Measurements from ENCODE around the gene JAML.
A peak's percentile ranks its signal among the peaks of the same experiment; 100 is the strongest.

The JAML gene

GRCh38 chr11:118247041-118247440 lies 22.2 kb upstream of the JAML start:
- no peak overlapping the region for H3K4me3 ChIP-seq (ENCODE audit: low read length)
- TF ChIP-seq ZNF274 (IDR thresholded peaks at IDR 0.05; ENCODE audit: low read depth, low read length), result no peak

DNA sequence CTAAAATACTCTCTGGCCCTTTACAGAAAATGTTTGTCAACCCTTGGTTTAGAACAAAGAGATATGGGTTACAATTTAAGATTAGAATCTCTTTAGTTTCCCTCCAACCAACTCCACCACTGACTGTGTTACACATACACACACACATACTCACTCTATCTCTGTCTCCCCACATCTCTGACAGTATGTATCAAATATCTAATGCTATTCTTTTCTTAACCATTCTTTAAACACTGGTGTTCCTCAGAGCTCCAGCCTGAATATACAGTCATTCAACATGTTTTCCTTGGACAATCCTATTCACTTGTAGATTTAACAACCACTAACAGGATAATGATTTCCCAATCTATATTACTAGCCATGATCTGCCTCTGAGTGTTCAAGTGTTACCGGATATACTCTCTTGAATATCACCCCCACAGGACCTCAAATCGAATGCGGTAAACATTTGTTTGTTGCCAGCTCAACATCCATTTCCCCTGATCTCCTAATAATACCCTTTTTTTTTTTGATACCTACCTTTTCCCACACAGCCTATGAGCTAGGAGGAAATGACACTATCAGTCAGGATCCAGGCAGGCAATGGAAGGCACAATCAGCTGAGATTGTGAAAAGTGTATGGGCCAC lies 21.2 kb upstream of the JAML start:
- no peak overlapping the region for H3K4me3 ChIP-seq (ENCODE audit: low read length)
- TF ChIP-seq ZNF274 (IDR thresholded peaks at IDR 0.05; ENCODE audit: low read depth, low read length), result no peak

DNA sequence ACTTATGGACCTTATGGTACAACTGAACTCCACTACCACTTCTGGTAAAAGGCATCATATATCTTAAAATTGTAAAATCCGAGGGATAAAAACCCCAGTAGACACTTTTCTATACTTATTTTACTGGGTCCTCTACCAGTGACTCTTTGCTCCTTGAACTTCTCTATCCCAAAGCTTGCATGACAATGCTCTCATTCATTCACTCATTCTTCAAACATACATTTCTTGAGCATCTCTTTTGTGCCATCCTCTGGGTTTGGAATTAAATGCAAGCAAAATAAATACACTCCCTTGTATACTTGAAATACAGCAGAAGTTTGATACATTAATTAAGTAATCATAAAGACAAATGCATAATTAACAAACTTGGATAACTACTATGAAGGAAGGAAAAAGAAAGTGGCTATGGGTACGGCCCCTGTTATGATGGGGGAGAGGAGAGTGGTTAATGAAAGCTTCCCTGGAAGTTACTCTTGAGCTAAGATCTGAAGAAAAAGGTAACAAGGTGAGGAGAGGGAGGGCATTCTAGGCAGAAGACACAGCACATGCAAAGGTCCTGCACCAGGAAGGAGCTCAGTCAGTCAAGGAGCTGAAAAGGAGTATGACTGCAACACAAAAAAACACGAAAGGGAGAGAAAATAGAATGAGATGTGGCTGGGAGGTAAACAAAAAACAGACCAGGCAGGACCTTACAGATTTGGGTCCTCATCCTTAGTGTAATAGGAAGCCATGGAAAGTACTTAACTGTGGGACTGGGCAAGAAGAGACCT lies 19.4 kb upstream of the JAML start:
- H3K4me3 ChIP-seq (ENCODE audit: low read length), result no peak overlapping the region
- no peak for TF ChIP-seq ZNF274 (IDR thresholded peaks at IDR 0.05; ENCODE audit: low read depth, low read length)

GRCh38 chr11:118243161-118243560 lies 18.4 kb upstream of the JAML start:
- no peak overlapping the region for H3K4me3 ChIP-seq (ENCODE audit: low read length)
- no peak for TF ChIP-seq ZNF274 (IDR thresholded peaks at IDR 0.05; ENCODE audit: low read depth, low read length)

GRCh38 chr11:118241764-118242098 lies 16.9 kb upstream of the JAML start:
- TF ChIP-seq ZNF274 (IDR thresholded peaks at IDR 0.05; ENCODE audit: low read depth, low read length), result no peak
- no peak overlapping the region; the same call in 1 of the 2 replicates for H3K4me3 ChIP-seq (ENCODE audit: low read length)

DNA sequence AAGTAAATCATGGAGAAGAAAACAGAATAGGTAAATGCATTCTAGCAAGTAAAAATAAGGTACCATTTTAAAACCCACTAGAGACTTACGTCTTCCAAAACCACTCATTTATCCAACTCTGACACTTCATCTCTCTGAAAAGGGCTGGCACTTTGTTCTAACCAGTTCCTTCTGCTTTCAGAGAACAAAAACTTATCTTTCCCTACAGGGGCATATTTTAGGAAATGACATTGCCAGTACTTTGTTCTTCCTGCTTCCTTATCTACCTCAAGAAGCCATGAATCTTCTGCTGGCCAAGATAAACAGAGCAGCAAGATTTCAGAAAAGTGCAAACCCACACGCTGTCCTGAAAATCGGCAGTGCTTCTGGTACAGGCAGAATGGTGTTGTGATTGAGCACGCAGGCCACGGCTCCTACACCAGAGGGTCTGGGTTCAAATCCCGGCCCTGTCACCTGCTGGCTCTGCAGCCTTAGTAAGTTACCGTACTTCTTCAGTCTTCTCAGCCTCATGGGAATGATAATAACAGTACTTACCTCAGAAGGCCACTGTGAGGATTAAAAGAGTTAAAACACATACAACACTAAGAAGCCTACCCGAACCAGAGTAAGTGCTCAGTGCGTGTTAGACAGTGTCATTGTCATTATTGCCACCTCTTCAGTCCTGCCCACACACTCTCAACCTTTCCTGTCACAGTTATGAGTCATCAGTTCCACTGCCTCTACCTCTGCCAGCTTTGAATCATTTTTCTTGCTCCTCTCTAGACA lies 16.4 kb upstream of the JAML start:
- peak overlapping the region; percentile 13; the same call in 1 of the 2 replicates for H3K4me3 ChIP-seq (ENCODE audit: low read length)
- no peak for TF ChIP-seq ZNF274 (IDR thresholded peaks at IDR 0.05; ENCODE audit: low read depth, low read length)

DNA sequence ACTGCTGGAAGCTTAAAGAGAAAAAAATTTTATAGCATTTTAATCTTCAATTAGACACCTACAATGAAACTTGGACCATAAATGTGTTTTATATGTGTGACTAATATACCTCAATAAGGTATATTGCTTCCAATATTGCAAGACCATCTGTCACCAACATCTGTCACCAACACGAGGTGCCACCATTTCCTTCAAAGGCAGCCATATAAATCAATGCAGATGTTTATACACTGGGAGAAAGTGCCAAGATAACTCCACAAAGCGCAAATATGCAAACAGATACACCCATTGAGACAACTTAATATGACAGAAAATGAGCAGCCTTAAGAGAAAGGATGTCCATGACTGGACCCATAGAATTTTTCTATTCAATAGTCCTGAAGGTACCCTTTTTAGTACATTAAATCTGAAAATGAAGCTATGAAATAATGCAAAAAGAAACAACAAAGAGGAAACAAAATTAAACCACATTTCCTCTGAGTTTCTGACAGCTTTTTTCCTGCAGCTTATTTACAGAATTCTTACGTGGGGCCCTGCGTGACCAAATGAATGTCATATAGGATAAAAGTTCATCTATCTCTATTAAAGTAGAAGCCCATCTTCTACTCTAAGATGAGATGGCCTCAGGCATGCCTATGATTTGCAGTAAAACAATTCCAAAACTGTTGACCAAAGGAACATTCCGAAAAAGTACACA lies 14.8 kb upstream of the JAML start:
- no peak overlapping the region for H3K4me3 ChIP-seq (ENCODE audit: low read length)
- no peak for TF ChIP-seq ZNF274 (IDR thresholded peaks at IDR 0.05; ENCODE audit: low read depth, low read length)

DNA sequence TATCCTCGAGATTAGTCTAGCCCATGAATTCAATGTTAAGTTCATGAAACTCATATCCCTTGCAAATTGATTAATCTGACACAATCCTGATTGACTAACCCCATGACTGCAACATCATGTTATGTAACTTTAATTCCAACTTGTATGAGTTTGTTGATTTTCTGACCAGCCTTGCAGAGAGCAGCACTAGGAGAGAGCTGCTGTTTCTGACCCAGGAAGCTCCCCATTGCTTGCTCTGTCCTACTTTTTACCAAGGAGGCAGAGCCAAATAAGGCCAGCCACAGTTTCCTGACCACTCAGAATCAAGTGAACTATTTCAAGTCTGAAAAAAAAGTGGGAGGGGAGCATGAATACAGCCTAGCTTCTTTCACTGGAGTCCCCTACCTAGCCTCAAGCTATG lies 14.1 kb upstream of the JAML start:
- TF ChIP-seq ZNF274 (IDR thresholded peaks at IDR 0.05; ENCODE audit: low read depth, low read length), result no peak
- H3K4me3 ChIP-seq (ENCODE audit: low read length), result no peak overlapping the region

- TF ChIP-seq ZNF274 (IDR thresholded peaks at IDR 0.05; ENCODE audit: low read depth, low read length), result no peak
- no peak overlapping the region for H3K4me3 ChIP-seq (ENCODE audit: low read length)
Measured at GRCh38 chr11:118238421-118238820, 13.6 kb upstream of the JAML start.

- no peak for TF ChIP-seq ZNF274 (IDR thresholded peaks at IDR 0.05; ENCODE audit: low read depth, low read length)
- H3K4me3 ChIP-seq (ENCODE audit: low read length), result no peak overlapping the region
Measured at GRCh38 chr11:118236170-118236569, 11.4 kb upstream of the JAML start.

GRCh38 chr11:118234833-118235232 lies 10.0 kb upstream of the JAML start:
- no peak for TF ChIP-seq ZNF274 (IDR thresholded peaks at IDR 0.05; ENCODE audit: low read depth, low read length)
- no peak overlapping the region for H3K4me3 ChIP-seq (ENCODE audit: low read length)

DNA sequence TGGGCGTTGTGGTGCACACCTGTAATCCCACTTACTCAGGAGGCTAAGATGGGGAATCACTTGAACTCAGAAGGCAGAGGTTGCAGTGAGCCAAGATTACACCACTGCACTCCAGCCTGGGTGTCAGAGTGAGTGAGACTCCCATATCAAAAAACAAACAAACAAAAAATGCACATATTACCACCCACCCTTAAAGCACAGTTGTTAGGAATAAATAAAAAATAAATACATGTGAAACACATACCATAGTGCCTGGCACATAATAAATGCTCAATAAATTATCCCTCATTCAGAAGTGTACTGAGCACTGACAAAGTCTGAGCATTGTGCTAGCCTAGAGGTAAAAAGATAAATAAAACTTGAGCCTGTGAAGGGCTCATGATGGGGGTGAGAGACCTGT lies 9.0 kb upstream of the JAML start:
- H3K4me3 ChIP-seq (ENCODE audit: low read length), result no peak overlapping the region
- TF ChIP-seq ZNF274 (IDR thresholded peaks at IDR 0.05; ENCODE audit: low read depth, low read length), result no peak

DNA sequence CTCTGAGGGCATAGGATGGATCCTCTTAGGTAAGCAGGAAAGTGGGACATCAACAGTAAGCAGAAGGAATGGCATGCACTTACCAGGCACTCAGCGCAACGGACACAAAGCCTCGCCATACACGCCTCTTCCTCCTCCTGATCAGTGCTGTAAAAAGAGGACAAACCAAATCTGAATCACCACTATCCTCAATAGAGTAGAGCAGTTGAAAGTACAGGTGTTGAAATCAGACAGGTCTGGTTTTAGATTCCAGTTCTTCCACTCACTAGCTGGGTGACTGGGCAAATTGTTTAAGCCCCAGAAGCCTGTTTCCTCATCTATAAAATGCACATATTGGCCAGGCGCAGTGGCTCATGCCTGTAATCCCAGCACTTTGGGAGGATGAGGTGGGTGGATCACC lies 8.6 kb upstream of the JAML start:
- TF ChIP-seq ZNF274 (IDR thresholded peaks at IDR 0.05; ENCODE audit: low read depth, low read length), result no peak
- no peak overlapping the region for H3K4me3 ChIP-seq (ENCODE audit: low read length)

- TF ChIP-seq ZNF274 (IDR thresholded peaks at IDR 0.05; ENCODE audit: low read depth, low read length), result no peak
- H3K4me3 ChIP-seq (ENCODE audit: low read length), result no peak overlapping the region
Measured at GRCh38 chr11:118232659-118233058, 7.8 kb upstream of the JAML start.
